Measurements from ENCODE around the gene ANXA2.

Gene ANXA2

DNA sequence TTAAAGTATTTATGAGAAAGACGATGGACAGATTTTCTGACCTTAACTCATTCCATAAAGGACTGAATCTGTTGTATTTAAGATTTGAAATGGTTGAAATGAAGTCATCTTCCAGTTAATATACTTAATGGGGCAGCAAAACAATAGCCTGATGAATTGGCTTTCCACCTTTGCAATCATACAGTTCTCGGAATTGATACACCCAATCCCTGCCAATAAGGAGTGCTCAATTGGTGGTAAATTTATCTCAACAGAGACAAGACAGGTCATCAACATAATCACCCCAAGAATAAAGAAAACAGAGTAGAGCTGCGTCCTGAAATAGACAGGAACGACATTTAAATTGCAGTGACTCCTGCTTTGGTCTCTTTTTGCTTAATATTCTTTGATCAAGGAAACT, 11.2 kb downstream of the ANXA2 start:
- no peak for DNase-seq

DNA sequence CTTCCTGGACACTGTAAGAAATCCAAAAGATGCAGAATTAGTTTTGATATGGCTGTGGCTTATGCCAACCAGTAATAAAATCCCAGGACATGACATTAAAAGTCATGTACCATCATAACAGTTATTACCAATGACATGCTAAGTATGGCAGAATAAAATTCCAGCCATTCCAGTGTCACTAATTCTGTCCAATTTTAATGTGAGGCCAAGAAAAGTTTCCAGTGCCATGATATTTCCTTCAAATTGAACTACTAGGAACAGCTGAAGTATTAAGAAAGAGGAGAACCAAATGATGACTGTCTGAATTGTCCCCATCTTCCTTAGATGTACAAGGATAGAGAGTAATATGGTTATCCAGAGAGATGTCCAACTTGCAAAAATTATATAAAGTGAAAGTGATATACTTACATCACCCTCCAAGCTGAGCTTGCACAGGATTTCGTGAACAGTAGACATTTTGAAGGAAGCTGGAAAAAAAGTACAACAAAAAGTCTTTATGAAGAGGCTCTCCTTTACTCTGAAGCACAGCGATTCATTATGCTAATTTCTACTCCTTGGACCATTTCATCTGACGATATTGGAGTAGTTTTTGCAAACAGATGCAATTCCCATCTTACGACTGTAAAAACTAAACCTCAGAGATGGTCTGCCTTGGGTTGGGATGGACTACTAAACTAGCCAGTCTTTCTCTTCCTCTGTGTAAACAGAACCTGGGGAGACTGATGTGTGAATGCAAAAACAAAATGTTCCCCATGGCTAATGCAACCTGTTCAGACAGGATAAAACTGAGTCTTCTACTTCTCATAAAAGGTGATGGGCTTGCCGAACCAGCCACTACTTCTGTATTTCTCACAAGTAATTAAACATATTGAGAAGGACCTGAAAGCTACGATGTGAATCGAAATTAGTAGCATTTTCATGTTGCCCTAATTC, 11.9 kb downstream of the ANXA2 start:
- no peak for DNase-seq

DNA sequence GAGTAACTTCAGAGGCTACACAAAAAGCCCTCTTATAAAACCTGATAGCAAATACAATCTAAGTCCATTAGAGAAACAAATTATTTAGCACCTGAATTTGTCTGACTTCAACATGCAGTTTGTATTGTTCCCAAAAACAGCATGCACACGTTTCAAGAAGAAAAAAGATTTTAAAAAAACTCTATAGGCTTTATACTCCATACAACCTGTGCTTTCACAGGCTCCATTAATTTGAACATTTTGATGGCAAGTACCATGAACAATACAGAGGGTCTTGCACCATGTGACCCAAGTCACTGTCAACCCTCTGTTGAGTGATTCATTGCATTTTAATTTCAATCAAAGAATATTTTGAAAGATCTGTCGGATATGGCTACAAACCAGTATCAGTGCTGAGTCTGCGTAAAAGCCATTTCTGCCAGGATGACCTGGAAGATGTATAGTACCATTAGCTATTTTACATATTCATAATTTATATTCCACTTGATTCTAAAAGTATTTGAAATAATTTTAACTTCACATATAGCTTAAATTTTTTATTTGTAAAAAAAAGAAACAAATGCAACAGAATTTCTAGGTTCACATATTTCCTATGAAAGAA, 13.2 kb downstream of the ANXA2 start:
- no peak for DNase-seq

DNA sequence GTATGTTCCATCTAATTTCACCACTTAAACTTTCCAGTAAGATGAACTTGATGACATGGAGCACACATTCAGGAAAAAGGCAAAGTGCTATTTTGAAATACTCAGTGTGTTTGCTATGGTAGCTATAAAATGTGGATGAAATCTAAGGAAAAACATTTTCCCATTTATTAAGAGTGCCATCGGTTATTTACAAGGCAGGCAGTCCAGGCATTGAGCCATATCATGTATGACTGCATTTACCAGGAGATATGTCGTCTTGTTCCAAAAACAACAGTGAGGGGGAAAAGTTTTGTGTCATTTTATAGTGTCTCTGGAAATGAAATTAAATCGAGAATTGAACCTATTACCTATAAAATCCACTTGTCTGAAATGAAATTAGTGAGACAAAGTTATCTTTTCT, 13.7 kb downstream of the ANXA2 start:
- no peak for DNase-seq

DNA sequence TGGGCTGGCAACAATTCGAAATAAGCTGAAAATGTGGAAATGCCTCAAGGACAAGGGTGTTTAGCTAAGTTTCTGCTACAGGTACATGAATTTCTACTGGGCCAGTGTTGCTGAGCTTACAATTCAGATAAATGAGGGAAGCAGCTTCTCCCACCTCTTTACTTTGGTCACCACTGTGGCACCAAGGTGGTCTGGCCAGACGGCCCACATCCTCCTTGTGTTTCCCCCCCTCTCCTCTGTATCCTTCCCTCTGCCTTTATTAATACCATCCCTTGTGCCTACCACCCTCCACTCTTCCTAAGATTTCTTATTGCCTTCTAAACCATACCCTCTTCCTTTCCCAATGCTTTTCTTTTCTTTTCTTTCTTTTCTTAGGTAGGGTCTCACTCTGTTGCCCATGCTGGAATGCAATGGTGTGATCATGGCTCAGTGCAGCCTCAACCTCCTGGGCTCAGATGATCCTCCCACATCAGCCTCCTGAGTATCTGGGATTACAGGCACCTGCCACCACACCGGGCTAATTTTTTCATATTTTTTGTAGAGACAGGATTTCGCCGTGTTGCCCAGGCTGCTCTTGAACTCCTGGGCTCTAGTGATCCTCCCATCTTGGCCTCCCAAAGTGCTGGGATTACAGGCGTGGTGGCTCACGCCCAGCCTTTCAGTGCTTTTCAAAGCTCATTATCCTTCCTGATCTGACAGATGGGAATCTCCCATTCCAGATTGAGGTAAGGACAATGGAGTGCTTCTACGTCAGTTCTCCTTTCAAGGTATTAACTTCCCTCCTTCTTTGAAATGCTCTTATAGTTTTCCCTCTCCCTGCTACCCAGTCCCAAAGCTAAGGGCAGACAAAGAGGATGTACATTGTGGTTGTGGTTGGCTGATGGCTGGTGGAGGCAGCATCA, 14.8 kb downstream of the ANXA2 start:
- DNase-seq: no peak

DNA sequence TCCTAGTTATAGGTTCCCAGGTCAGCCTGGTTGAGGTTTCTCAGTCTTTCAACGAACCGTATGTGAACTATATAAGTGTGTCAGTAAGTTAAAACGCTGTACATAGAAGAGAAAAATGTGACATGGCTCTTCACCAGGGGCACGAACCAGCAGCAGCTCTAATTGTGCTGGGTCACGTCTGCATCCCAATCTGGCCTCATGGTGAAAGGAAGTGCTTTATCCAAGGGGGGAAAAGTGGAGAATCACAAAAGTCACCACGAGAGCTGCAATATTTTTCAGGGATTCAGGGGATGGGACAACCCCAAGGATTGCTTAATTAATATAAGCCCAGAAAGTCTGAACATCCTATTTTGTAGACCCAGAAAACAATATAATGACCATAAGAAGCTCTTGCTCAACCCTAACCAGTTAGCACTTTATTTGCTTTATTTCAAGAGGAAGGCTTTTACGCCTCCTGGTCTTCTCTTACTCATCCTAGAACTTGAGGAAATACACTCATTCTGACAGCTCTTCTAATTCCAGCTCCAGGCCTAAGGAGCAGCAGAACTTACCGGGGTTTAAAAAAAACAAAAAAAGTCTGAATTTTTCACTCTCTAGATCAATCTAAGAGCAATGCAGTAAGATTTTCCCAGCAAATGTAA, 16.5 kb downstream of the ANXA2 start:
- DNase-seq: no peak

GRCh38 chr15:60379525-60380274, 18.1 kb downstream of the ANXA2 start:
- DNase-seq: no peak

DNA sequence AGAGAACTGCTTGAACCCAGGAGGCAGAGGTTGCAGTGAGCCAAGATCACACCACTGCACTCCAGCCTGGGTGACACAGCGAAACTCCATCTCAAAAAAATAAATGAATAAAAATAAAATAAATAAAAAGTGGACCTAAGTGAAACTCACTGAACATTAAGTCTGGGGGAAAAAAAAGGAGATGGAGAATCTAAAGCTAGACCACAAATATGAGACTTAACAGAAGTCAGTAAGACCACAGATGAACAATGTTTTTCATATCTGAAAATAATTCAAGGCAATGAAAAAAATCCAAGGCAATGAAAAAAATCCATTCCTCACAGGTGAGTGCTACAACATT, 18.6 kb downstream of the ANXA2 start:
- DNase-seq: no peak

DNA sequence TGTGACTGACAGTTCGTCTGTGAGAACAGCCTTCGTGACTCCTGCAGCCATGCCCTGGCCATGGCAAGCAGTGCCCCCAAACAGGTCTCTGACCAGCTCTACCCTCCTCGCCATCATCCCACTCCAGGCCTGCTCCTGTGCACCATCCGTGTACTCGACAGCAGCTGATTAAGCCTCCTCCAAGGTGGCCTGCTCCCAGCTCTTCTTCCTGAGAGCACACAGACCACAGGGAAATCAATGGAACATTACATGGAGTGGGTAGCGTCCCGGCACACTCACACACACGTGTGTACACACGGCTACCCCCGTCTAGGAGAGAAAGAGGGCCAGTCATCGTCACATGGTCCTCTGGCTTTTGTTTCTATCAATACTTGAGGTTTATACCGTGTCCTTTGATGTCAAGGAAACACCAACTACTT, 21.1 kb downstream of the ANXA2 start:
- DNase-seq: no peak

- no peak for DNase-seq
These were observed 22.5 kb downstream of the ANXA2 start for GRCh38 chr15:60375306-60375705.

DNA sequence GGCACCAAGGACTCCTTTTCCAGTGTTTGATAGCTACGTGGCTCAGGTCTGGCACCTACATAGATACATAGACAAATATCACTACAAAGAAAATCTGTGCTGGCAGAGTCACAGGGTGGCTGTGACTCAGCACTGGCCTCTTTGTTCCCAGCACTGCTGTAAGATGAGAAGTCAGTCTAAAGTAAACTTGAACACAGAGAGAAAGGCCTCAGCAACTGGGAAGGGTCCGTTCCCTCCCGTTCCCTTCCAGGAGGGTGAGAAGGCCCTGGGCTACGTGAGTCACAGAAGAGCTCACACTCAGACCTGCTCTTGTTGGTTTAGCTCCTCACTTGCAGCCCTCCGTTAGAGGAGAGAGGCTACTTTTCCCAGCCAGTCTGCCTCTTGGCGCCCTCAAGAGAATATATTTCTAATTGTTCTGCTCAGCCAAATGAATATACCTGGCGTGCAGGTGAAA, 23.1 kb downstream of the ANXA2 start:
- peak; percentile 90 for DNase-seq

DNA sequence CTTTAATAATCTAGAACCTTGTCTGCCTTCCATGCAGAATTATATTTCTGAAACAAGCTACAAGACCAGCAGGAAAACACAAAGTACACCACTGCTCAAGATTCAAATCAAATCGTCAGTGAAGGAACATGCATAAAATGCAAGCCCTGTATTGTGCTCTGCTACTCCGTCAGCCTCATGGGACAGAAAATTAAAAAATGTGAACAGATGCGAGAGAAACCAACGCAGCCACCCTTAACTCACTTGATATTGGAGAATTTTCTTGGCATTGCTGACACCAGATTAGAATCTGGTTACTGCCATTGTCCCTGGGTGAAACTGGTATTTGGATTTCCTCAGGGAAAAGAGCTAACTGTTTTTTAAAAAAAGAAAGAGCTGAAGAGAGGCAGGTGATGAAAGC, 23.6 kb downstream of the ANXA2 start:
- DNase-seq: no peak

DNA sequence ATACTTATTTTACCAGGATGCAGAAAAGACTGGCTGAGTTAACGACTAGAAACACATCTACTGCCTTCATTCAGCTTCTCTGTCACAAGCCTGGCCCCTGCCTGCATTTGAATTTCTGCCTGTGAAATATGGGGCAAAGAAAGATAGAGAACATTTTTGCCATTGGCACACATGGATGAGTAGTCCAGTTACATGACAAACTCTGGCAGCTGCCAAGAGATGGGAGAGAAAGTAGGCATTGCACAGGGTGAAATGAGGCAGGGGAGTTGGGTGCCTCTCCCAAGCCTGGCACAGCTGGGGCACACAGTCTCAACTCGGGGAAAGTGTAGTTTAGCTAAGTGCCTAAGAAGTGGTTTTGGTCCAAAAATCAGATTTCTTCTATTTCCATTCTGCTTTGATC, 24.0 kb downstream of the ANXA2 start:
- no peak for DNase-seq

GRCh38 chr15:60373327-60373726, 24.5 kb downstream of the ANXA2 start:
- no peak for DNase-seq

DNA sequence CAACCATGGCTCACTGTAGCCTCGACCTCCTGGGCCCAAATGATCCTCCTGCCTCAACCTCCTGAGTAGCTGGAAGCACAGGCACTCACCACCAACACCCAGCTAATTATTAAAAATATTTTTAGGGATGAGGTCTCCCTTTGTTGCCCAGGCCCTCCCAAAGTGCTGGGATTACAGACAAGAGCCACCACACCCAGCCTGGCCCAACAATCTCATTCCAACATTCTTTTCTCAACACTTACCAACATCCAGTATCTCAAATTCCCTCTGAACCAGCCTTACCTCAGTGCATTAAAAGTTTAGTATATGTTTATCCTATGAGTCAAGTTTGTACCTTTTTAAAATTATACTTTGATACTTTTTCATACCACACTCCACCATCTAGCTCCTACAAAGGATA, 25.0 kb downstream of the ANXA2 start:
- DNase-seq: no peak

- DNase-seq: no peak
These were observed 25.6 kb downstream of the ANXA2 start for GRCh38 chr15:60372227-60372626.

DNA sequence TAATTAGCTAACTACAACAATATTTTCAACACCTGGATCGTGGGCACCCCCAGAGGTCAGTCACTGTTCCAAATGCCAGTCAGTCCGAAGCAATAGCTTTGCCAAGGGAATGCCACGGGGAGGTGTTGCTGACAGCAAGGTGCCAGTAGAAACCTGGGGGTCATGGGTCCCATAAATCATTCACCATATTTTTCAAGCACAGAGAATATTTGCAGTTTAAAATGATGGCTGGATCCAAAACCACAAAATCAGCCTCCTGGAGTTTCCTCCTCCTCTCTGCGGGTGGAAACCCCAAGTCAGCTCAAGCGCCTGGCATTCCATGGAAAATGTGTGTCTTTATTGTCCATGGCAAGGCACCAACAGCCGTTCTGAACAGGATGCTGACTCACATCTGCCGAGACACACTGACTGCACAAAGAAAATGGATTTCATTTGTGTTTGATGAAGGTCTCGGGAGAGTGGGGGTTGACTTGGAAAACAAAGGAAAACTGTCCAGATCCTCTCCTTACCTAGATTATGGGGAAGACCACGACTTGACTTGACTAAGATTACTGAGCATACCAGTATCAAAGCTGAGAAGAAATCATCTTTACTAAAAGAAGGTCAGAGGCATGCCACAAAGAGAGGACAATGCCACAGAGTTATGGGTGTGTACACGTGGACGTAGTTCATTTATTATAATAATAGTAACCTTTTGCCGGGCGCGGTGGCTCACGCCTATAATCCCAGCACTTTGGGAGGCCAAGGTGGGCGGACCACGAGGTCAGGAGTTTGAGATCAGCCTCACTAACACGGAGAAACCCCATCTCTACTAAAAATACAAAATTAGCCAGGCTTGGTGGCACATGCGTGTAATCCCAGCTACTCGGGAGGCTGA, 26.4 kb downstream of the ANXA2 start:
- DNase-seq: no peak

DNA sequence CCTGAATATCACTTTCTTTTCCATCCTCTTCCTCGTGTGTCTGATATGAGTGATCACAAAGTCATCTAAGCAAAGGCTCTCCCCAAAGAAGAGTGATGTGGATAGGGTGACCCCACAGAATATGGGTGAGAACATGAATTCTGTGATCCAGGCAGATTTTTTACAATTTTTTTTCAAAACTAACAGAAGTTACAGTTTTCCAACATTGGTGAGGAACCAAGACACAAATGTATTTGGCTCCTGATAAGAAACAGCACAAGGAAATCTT, 27.0 kb downstream of the ANXA2 start:
- no peak for DNase-seq

DNA sequence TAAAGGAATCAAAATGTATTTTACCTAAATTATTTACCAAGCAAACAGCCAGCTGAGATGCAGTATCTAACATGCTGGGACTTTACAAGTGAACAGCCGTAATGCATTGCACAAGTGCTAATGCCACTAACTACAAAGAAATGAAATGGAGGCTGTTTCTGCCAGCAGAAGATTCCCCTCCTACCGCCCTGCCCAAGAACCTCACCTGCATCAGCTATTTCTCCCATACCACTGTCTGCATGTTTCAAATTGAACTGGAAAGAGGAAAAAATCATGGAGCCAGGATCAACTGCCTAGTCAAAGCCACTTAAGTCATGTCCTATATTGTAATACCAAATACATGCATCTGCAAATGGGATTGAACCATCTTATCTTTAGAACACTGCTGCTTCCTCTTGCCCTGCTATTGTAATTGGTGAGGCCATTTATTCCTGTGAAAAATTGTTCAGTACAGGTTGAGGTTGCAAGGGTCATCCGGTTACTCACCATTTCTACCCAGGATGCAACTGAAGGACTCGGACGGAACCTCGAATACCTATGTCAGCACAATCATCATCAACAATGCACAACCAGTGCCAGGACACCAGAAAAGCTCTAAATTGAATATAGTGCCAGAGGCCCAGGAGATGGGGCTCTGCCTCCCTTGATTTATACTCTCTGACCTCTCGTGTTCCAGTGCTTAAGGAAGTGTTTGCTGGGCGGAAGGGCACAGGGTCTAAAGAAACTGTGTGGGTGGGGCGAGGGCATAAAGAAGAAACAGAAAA, 27.5 kb downstream of the ANXA2 start:
- DNase-seq: no peak

DNA sequence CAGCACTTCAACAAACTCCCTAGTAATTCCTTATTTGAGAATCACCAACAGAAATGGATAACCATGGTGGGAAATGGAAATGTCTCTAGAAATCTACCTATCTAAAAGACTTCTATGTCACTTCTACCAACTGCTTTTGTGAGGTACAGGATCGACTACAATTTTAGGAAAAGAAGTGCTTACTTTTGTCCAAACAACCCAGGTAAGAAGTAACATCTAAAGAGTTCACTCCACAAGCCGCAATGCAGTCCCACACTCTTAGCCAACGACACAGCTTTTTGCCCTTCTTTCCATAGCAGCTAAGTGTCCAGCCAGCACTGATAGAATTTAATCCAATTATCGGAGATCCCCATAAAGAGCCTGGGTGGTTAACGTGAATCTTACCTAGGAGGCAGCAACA, 28.1 kb downstream of the ANXA2 start:
- no peak for DNase-seq

DNA sequence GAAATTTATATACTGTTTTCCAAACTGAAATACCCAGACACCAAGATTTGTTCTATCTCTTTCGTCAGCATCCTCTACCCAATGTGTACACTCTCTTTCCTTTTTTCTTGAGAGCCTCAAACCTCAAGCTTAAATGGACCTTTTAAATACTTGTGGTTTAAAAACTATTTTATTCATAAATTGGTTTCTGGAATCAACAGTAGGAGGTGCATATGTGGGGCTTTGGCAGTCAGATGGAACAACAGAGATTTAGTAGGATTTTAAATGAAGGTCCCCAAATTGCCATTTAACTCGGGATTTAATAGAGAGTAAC, 33.2 kb downstream of the ANXA2 start:
- DNase-seq: no peak
